Nephron progenitor cell (in vitro differentiated cells): ENCODE data around the gene SNTG2.

Experiments used
- DNase-seq: peaks from one replicate; pipeline ENCODE4 v3.0.0; 2021
- H3K27ac Mint-ChIP-seq: 2 replicates; pipeline ENCODE4 v1.8.0; 2021; ENCODE audit warnings: mild to moderate bottlenecking, moderate library complexity, mixed read lengths
- H3K27me3 Mint-ChIP-seq: 2 replicates; pipeline ENCODE4 v1.8.0; 2021; ENCODE audit warnings: mild to moderate bottlenecking, low read depth, mixed read lengths; ENCODE audit not compliant: poor library complexity
- H3K36me3 Mint-ChIP-seq: 2 replicates; pipeline ENCODE4 v1.8.0; 2021; ENCODE audit warnings: low read depth, mixed read lengths
- H3K4me1 Mint-ChIP-seq: 2 replicates; pipeline ENCODE4 v1.8.0; 2021; ENCODE audit warnings: mixed read lengths
- H3K4me3 Mint-ChIP-seq: 2 replicates; pipeline ENCODE4 v1.8.0; 2021; ENCODE audit warnings: mild to moderate bottlenecking, moderate library complexity, mixed read lengths
- H3K9me3 Mint-ChIP-seq: 2 replicates; pipeline ENCODE4 v1.8.0; 2021; ENCODE audit warnings: mild to moderate bottlenecking, moderate library complexity, mixed read lengths
- TF ChIP-seq, protein P1 (sequence below): fragments of 200-600 bp; sonication (generic); IDR thresholded peaks from 2 replicates; pipeline ENCODE4 v1.5.0; 2021; ENCODE audit warnings: antibody characterized with exemption

The SNTG2 gene

DNA sequence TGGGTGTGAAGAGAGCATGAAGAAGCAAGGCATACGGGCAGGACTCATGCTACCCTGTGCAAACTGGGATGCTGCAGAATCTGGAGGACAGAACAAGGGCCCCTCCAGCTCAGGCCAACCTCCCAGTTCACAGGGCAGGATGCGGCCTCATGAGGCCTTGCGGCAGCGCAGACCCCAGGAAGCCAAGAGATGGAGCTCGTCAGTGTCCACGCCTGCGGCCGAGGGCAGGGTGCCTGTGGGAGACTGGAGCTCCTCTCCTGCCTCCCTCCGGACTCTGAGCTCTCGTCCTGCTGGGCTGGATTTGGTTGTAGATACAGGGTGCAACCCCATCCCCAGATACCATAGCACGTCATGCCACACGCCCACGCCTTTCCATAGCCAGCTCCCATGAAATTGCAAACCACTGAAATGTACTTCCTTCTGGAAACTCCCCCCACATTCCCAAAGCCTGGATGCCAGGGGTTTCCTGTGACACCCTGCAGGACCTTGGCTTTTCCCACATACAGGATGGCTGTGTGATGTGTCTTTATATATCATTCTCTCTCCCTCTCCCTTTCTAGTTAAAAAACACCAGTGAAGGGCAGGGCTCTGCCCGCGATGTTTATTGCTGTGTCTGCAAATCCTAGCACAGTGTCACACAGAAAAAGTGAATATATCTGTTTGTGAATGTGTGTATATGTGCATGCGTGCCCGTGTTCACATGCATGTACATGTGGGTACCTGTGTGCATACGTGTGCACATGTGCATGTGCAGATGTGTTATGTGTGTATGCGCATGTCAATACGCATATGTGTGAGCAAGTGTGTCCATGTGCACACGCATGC is 12.3 kb upstream of the SNTG2 start:
- H3K9me3 Mint-ChIP-seq: peaks cover 24% of the 10 kb centered on the region
- peaks cover 10% of the 10 kb centered on the region for H3K27me3 Mint-ChIP-seq
- H3K4me1 Mint-ChIP-seq: peaks cover 18% of the 10 kb centered on the region
- no peak overlapping the region for H3K4me3 Mint-ChIP-seq
- H3K27ac Mint-ChIP-seq: peak overlapping the region; percentile 41
- H3K36me3 Mint-ChIP-seq: no peaks in the 10 kb centered on the region
- DNase-seq: no peak
- TF ChIP-seq, protein P1, sequence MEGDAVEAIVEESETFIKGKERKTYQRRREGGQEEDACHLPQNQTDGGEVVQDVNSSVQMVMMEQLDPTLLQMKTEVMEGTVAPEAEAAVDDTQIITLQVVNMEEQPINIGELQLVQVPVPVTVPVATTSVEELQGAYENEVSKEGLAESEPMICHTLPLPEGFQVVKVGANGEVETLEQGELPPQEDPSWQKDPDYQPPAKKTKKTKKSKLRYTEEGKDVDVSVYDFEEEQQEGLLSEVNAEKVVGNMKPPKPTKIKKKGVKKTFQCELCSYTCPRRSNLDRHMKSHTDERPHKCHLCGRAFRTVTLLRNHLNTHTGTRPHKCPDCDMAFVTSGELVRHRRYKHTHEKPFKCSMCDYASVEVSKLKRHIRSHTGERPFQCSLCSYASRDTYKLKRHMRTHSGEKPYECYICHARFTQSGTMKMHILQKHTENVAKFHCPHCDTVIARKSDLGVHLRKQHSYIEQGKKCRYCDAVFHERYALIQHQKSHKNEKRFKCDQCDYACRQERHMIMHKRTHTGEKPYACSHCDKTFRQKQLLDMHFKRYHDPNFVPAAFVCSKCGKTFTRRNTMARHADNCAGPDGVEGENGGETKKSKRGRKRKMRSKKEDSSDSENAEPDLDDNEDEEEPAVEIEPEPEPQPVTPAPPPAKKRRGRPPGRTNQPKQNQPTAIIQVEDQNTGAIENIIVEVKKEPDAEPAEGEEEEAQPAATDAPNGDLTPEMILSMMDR: no peak

DNA sequence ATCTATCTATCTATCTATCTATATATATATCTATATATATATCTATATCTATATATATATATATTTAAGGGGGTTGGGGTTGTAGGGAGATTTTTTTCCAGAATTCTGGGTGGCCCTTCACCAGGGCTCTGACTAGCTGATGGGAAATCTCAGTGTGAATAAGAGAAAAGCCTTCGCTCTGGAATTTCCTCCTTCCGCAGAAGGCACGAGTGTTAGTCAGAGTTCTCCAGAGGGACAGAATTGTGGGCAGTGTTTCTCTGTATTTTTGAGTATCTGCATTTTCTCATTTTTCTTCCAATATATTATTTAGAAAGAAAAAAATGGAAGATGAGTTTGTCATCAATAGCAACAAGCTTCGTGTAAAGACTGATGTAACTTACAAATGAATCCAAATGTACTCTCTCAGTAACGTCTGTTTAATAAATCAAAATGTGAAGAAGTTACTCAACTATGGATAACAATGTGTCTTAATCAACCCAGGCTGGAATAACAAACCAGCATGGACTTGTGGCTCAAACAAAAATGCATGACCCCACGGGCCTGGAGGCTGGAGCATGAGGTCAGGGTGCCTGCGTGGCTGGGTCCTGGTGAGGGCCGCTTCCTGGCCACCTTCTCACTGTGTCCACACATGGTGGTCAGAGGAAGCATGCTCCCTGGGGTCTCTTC is 10.6 kb upstream of the SNTG2 start:
- Mint-ChIP-seq H3K27me3 (peaks cover 17% of the 10 kb centered on the region), H3K36me3 (peaks cover 4% of the 10 kb centered on the region), H3K27ac (no peak overlapping the region), H3K4me1 (peaks cover 18% of the 10 kb centered on the region), H3K9me3 (peaks cover 34% of the 10 kb centered on the region), H3K4me3 (no peak overlapping the region)
- TF ChIP-seq, protein P1: no peak
- DNase-seq: no peak

DNA sequence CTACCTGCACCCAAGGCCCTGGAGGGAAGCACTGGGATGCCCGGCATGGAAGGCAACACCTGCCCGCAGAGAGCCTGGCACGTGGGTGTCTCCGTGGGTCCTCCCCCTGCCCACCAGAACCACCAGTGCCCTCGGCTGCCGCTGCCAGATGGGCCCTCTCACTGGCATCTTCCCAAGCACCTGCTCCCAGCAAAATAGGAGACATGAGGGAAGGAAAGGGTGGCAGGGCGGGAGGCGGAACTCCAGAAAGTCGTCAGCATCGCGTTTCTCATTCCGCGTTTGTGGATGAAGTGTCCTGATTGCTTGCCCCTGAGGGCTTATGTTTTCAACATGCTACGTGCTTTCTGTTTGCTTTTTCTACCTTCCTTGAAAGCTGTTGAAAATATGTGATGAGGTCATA is 8.8 kb upstream of the SNTG2 start:
- Mint-ChIP-seq H3K36me3 (peaks cover 4% of the 10 kb centered on the region), H3K27me3 (peaks cover 32% of the 10 kb centered on the region), H3K4me1 (peaks cover 24% of the 10 kb centered on the region), H3K4me3 (no peak overlapping the region), H3K27ac (no peak overlapping the region), H3K9me3 (peaks cover 34% of the 10 kb centered on the region)
- TF ChIP-seq, protein P1: no peak
- no peak for DNase-seq

DNA sequence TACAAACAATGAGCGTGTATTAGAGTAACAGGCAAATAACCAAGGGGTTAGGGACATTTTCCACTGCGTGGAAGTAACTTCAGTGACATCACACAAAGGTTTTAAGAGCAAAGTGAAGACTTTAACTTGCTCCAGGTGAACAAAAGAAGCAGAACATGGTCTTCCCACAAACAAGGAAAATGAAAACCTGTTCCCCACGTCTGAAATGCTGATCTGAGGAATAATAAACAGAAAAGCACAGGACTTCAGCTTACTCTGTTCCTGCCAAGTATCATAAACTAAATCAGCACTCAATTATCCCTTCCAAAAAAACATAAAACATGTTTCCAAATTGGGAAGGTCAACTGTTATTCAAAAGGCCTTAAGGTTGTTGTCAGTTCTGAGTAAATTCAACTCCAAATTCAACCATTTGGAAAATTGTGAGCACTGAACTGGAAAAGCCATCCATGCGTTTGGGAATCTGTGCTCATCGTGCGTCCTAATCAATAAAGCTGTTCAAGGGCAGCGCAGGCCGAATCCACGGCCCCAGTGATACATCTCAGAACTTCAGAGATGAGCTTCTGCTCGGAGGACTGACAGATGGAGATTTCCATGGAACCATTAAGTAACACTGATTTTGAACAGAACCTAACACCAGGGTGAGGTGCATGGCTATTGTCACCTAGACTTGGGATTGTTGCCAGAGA is 7.7 kb upstream of the SNTG2 start:
- H3K9me3 Mint-ChIP-seq: peaks cover 27% of the 10 kb centered on the region
- TF ChIP-seq, protein P1: no peak
- H3K4me1 Mint-ChIP-seq: peaks cover 19% of the 10 kb centered on the region
- H3K4me3 Mint-ChIP-seq: no peak overlapping the region
- H3K27ac Mint-ChIP-seq: no peak overlapping the region
- H3K36me3 Mint-ChIP-seq: peaks cover 4% of the 10 kb centered on the region
- H3K27me3 Mint-ChIP-seq: peaks cover 43% of the 10 kb centered on the region
- DNase-seq: no peak

DNA sequence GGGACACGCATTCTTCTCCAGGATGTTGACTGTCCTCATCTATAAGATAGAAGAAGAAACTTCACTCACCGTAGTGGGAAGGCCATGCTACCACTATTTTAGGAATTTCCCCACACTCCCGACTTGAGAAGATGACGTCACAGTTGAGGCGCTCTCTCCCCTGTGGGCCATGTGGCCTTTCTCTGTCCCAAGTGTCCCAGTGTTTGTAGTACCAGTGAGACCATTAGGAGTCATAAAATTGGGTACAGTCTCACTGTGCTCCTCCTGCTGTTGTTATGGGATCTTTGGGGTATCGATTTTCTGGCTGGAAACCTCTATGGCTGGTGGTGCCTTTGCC is 7.2 kb upstream of the SNTG2 start:
- Mint-ChIP-seq H3K9me3 (peaks cover 27% of the 10 kb centered on the region), H3K4me1 (peaks cover 13% of the 10 kb centered on the region), H3K27ac (no peak overlapping the region), H3K36me3 (peaks cover 4% of the 10 kb centered on the region), H3K4me3 (no peak overlapping the region), H3K27me3 (peaks cover 48% of the 10 kb centered on the region)
- TF ChIP-seq, protein P1: no peak
- DNase-seq: no peak
